ENCODE data around the gene TGOLN2. TPM values are rescaled to one million over a fixed set of nuclear protein-coding genes. Genes with fewer than 3 reads are reported as not detected.

Gene TGOLN2
- total RNA-seq: 100 to 1,000 TPM in 2 of 9 donors, 10 to 100 TPM in 7; 70.7 to 130 (median 83.5) TPM
- 10 to 100 TPM; 15.5 to 57.3 TPM for polyA plus RNA-seq
- long read RNA-seq, donor 1, full-length matches to known transcripts: 10 of 76 reads
- long read RNA-seq, donor 1, partial matches to known transcripts: 0 of 76 reads
- long read RNA-seq, donor 1, other reads (novel, unspliced or antisense): 66 of 76 reads
- long read RNA-seq, donor 2, full-length matches to known transcripts: 41 of 107 reads
- long read RNA-seq, donor 2, partial matches to known transcripts: 11 of 107 reads
- long read RNA-seq, donor 2, other reads (novel, unspliced or antisense): 55 of 107 reads
- long read RNA-seq, donor 3, full-length matches to known transcripts: 5 of 62 reads
- long read RNA-seq, donor 3, partial matches to known transcripts: 5 of 62 reads
- long read RNA-seq, donor 3, other reads (novel, unspliced or antisense): 52 of 62 reads

GRCh38 chr2:85327822-85328617 lies at the start of gene TGOLN2:
Gene TGOLN2 (minus strand): TSS chr2:85327989. CDS start chr2:85327962, 27 bp downstream.
- TF ChIP-seq CTCF (IDR thresholded peaks at IDR 0.05) (peak in 3 of 12 donors; percentile 6 to 43 (median 30)), POLR2A (IDR thresholded peaks at IDR 0.05) (peak; percentile 42 to 97)
- H3K27ac ChIP-seq: peak within 1 kb of the TSS; percentile 94 to 99 (median 98)
- ATAC-seq (peak; percentile 97 to 98 (median 98)), DNase-seq (peak; percentile 95 to 97 (median 95))
- H3K9me3 ChIP-seq: no peaks in the 10 kb centered on the region
- peak within 1 kb of the TSS; percentile 45 to 88 (median 76) for H3K4me3 ChIP-seq
- intact Hi-C loops (cut with DNase I): loop anchor here in 1 of 10 donors (1.0 kb wide), 1 partner anchor 26 kb away; the partner anchor contains the start of genes ELMOD3 and RETSAT
- 0 to 1% (median 0%) methylated on average over 42 to 57 of the region's 57 CpGs for WGBS, 4 donors
- H3K27me3 ChIP-seq: no peaks in the 10 kb centered on the region
- H3K36me3 ChIP-seq: peaks cover 0 to 36% (median 21%) of the 10 kb centered on the region in 9 donors
- peaks cover 2 to 52% (median 42%) of the 10 kb centered on the region in 12 donors for H3K4me1 ChIP-seq

GRCh38 chr2:85377083-85377482 lies 49.3 kb upstream of the TGOLN2 start:
- no peak overlapping the region for H3K27ac ChIP-seq
- no peak overlapping the region for H3K4me3 ChIP-seq
- ATAC-seq: no peak
- peaks cover 0 to 10% (median 0%) of the 10 kb centered on the region in 12 donors for H3K9me3 ChIP-seq
- H3K27me3 ChIP-seq: no peaks in the 10 kb centered on the region
- peaks cover 0 to 79% (median 63%) of the 10 kb centered on the region in 9 donors for H3K36me3 ChIP-seq
- WGBS, 4 donors: 88 to 95% (median 93%) methylated on average over 11 of the region's 11 CpGs
- intact Hi-C loops (cut with DNase I): no loop called here
- TF ChIP-seq POLR2A (IDR thresholded peaks at IDR 0.05) (no peak), CTCF (IDR thresholded peaks at IDR 0.05) (no peak)
- DNase-seq: no peak
- H3K4me1 ChIP-seq: no peaks in the 10 kb centered on the region

- peaks cover 0 to 79% (median 68%) of the 10 kb centered on the region in 9 donors for H3K36me3 ChIP-seq
- DNase-seq: no peak
These were observed 48.7 kb upstream of the TGOLN2 start for GRCh38 chr2:85376291-85377065.

More at GRCh38 chr2:85376291-85377065, 48.7 kb upstream of the TGOLN2 start:
- intact Hi-C loops (cut with DNase I): no loop called here
- Histone ChIP-seq H3K4me3 (no peak overlapping the region), H3K27ac (no peak overlapping the region), H3K27me3 (no peaks in the 10 kb centered on the region), H3K9me3 (peaks cover 0 to 10% (median 0%) of the 10 kb centered on the region in 12 donors), H3K4me1 (no peaks in the 10 kb centered on the region)
- TF ChIP-seq CTCF (IDR thresholded peaks at IDR 0.05) (no peak), POLR2A (IDR thresholded peaks at IDR 0.05) (no peak)
- WGBS, 4 donors: 92 to 98% (median 96%) methylated on average over 4 to 5 of the region's 5 CpGs
- ATAC-seq: no peak

Measured in heart left ventricle (tissue), 16 donors.